H1 (cell line): Measurements from ENCODE around the gene DTL. TPM values are rescaled to one million over a fixed set of nuclear protein-coding genes. Genes with fewer than 3 reads are reported as not detected.

Source experiments
- CTCF ChIA-PET: fragments of 300-600 bp; sonication (Branson Sonifier 250); formaldehyde crosslinking; loops from one replicate; lab custom pipeline; 2021; ENCODE audit not compliant: partially characterized antibody; lab: Charles Lee
- POLR2A ChIA-PET: fragments of 300-600 bp; sonication (Branson Sonifier 250); formaldehyde crosslinking; loops from one replicate; lab custom pipeline; 2021; ENCODE audit warnings: inconsistent platforms; ENCODE audit not compliant: partially characterized antibody; lab: Charles Lee
- DNase-seq, 2 experiments: peaks; one replicate each; pipeline versions ENCODE4 v3.0.0 to v3.0.0-alpha.2; 2010 to 2022; ENCODE audit warnings: low spot score in 2 of 2, low read depth in 1 of 2, mixed read lengths in 1 of 2
- FAIRE-seq: peaks from 2 replicates; lab custom pipeline; 2011; peaks lifted over from hg19 to GRCh38; lab: Jason Lieb, UNC
- H2AFZ ChIP-seq: 2 replicates; pipeline ENCODE4 v1.8.1; 2012; ENCODE audit warnings: low read length, inconsistent platforms
- H2AK5ac ChIP-seq: 2 replicates; pipeline ENCODE4 v1.6.1; 2013; ENCODE audit warnings: low read depth, low read length
- H2BK120ac ChIP-seq: replicated peaks from 2 replicates; pipeline ENCODE3; 2013; ENCODE audit warnings: low read depth, low read length, inconsistent platforms
- H2BK12ac ChIP-seq: 2 replicates; pipeline ENCODE4 v1.6.1; 2013; ENCODE audit warnings: low read depth, low read length
- H2BK15ac ChIP-seq: 2 replicates; pipeline ENCODE4 v1.6.1; 2013; ENCODE audit warnings: low read length
- H2BK20ac ChIP-seq: 2 replicates; pipeline ENCODE4 v1.6.1; 2013; ENCODE audit warnings: low read length
- H2BK5ac ChIP-seq: 2 replicates; pipeline ENCODE4 v1.6.1; 2013; ENCODE audit warnings: low read depth, low read length
- H3K14ac ChIP-seq: 2 replicates; pipeline ENCODE4 v1.6.1; 2013; ENCODE audit warnings: inconsistent platforms; ENCODE audit not compliant: insufficient read length
- H3K18ac ChIP-seq: 2 replicates; pipeline ENCODE4 v1.6.1; 2013; ENCODE audit warnings: low read length; ENCODE audit errors: extremely low read depth
- H3K23ac ChIP-seq: 2 replicates; pipeline ENCODE4 v1.6.1; 2013; ENCODE audit warnings: inconsistent platforms; ENCODE audit not compliant: insufficient read length
- H3K23me2 ChIP-seq: 2 replicates; pipeline ENCODE4 v1.6.1; 2013; ENCODE audit warnings: low read depth, low read length
- H3K27ac ChIP-seq: 2 replicates; pipeline ENCODE4 v1.6.1; 2011; ENCODE audit warnings: low read depth, low read length, inconsistent platforms
- H3K27me3 ChIP-seq, 4 experiments: replicated peaks in 1 of 4; 1 replicate in 1 of 4; 2 replicates in 3 of 4; pipeline versions ENCODE4 v1.6.1 to v1.8.1; 2011 to 2013; ENCODE audit warnings: low read length in 3 of 4, mild to moderate bottlenecking in 3 of 4, inconsistent platforms in 2 of 4, mixed read lengths in 2 of 4, moderate library complexity in 1 of 4; ENCODE audit not compliant: control insufficient read depth in 3 of 4, insufficient read depth in 3 of 4; ENCODE audit errors: extremely low read depth in 1 of 4
- H3K36me3 ChIP-seq, 4 experiments: 2 replicates each; pipeline versions ENCODE4 v1.6.1 to v1.8.1; 2011 to 2013; ENCODE audit warnings: mild to moderate bottlenecking in 4 of 4, low read length in 3 of 4, moderate library complexity in 2 of 4, control low read depth in 1 of 4, inconsistent platforms in 1 of 4; ENCODE audit not compliant: insufficient read depth in 4 of 4, control insufficient read depth in 2 of 4
- H3K4ac ChIP-seq: replicated peaks from 2 replicates; pipeline ENCODE3; 2013; ENCODE audit warnings: low read length, low read depth, mixed read lengths, inconsistent platforms; ENCODE audit not compliant: insufficient read length
- H3K4me1 ChIP-seq, 4 experiments: replicated peaks in 1 of 4; 1 replicate in 1 of 4; 2 replicates in 3 of 4; pipeline versions ENCODE4 v1.6.1 to v1.8.1; 2011 to 2013; ENCODE audit warnings: low read length in 3 of 4, inconsistent platforms in 2 of 4, mixed read lengths in 1 of 4; ENCODE audit not compliant: insufficient read depth in 4 of 4, control insufficient read depth in 3 of 4
- H3K4me2 ChIP-seq, 2 experiments: 2 replicates each; pipeline versions ENCODE4 v1.6.1 to v1.8.1; 2011 to 2013; ENCODE audit warnings: low read depth in 2 of 2, low read length in 2 of 2, control low read depth in 1 of 2, inconsistent platforms in 1 of 2, mild to moderate bottlenecking in 1 of 2; ENCODE audit not compliant: insufficient read depth in 1 of 2
- H3K4me3 ChIP-seq, 4 experiments: fragments of 200-600, 300-600 bp in 1 of 4; sonication (generic), shearing (Covaris generic), sonication (Bioruptor Twin) in 1 of 4; 2 replicates each; pipeline versions ENCODE4 v1.5.1 to v1.8.1; 2011 to 2016; ENCODE audit warnings: low read length in 4 of 4, low read depth in 3 of 4, control low read depth in 2 of 4, inconsistent platforms in 2 of 4, mild to moderate bottlenecking in 2 of 4, mixed read lengths in 1 of 4, moderate library complexity in 1 of 4; ENCODE audit not compliant: insufficient read depth in 2 of 4; ENCODE audit errors: extremely low read depth in 1 of 4
- H3K56ac ChIP-seq: replicated peaks from 2 replicates; pipeline ENCODE3; 2013; ENCODE audit warnings: low read depth, mild to moderate bottlenecking, mixed read lengths, low read length, inconsistent platforms; ENCODE audit not compliant: insufficient read length
- H3K79me1 ChIP-seq: 2 replicates; pipeline ENCODE4 v1.6.1; 2013; ENCODE audit warnings: low read depth, low read length, control low read depth
- H3K79me2 ChIP-seq, 2 experiments: 2 replicates each; pipeline versions ENCODE4 v1.6.1 to v1.8.1; 2012 to 2013; ENCODE audit warnings: low read length in 2 of 2, mild to moderate bottlenecking in 2 of 2, inconsistent platforms in 1 of 2; ENCODE audit not compliant: insufficient read depth in 2 of 2, control insufficient read depth in 1 of 2
- H3K9ac ChIP-seq, 4 experiments: replicated peaks in 1 of 4; 1 replicate in 1 of 4; 2 replicates in 3 of 4; pipeline versions ENCODE4 v1.6.1 to v1.8.1; 2011 to 2013; ENCODE audit warnings: low read depth in 3 of 4, low read length in 3 of 4, control low read depth in 2 of 4, mild to moderate bottlenecking in 2 of 4, moderate library complexity in 2 of 4, inconsistent platforms in 1 of 4; ENCODE audit errors: extremely low read depth in 1 of 4
- H3K9me3 ChIP-seq, 2 experiments: 2 replicates each; pipeline versions ENCODE4 v1.6.1 to v1.8.1; 2012 to 2013; ENCODE audit warnings: mild to moderate bottlenecking in 2 of 2, moderate library complexity in 2 of 2, control low read depth in 1 of 2, inconsistent platforms in 1 of 2, low read depth in 1 of 2, low read length in 1 of 2, mixed read lengths in 1 of 2; ENCODE audit not compliant: insufficient read depth in 2 of 2
- H4K20me1 ChIP-seq, 2 experiments: replicated peaks in 1 of 2; 2 replicates each; pipeline versions ENCODE3 to v1.8.1; 2011 to 2013; ENCODE audit warnings: inconsistent platforms in 2 of 2, low read length in 2 of 2, mild to moderate bottlenecking in 1 of 2; ENCODE audit not compliant: insufficient read depth in 2 of 2, control insufficient read depth in 1 of 2
- H4K5ac ChIP-seq: 2 replicates; pipeline ENCODE4 v1.6.1; 2013; ENCODE audit warnings: low read length, low read depth, mixed read lengths, inconsistent platforms; ENCODE audit not compliant: insufficient read length
- H4K8ac ChIP-seq: 2 replicates; pipeline ENCODE4 v1.8.0; 2013; ENCODE audit warnings: mild to moderate bottlenecking, moderate library complexity, low read length, inconsistent platforms; ENCODE audit not compliant: insufficient read depth; ENCODE audit errors: extremely low read depth
- H4K91ac ChIP-seq: replicated peaks from 2 replicates; pipeline ENCODE3; 2013; ENCODE audit warnings: low read length, mixed read lengths, inconsistent platforms; ENCODE audit not compliant: insufficient read length
- ATF2 ChIP-seq: IDR thresholded peaks from 2 replicates; pipeline ENCODE4 v1.6.1; 2012; ENCODE audit warnings: low read length, inconsistent platforms
- BCL11A ChIP-seq, 2 experiments: IDR thresholded peaks; one replicate each; pipeline ENCODE4 v1.6.1; 2011; ENCODE audit warnings: low read depth in 2 of 2, low read length in 2 of 2, mild to moderate bottlenecking in 2 of 2
- EZH2 ChIP-seq: fragments of 200-600 bp; sonication (generic); IDR thresholded peaks from 2 replicates; pipeline ENCODE4 v1.7.1; 2012; ENCODE audit warnings: low read depth, mild to moderate bottlenecking, moderate library complexity, low read length, inconsistent platforms; ENCODE audit not compliant: severe bottlenecking
- JUND ChIP-seq: IDR thresholded peaks from 2 replicates; pipeline ENCODE4 v1.6.1; 2011; ENCODE audit warnings: mild to moderate bottlenecking, improper control_type of control experiment, low read length
- NRF1 ChIP-seq: IDR thresholded peaks from 2 replicates; pipeline ENCODE4 v1.6.1; 2011; ENCODE audit warnings: mild to moderate bottlenecking, low read depth, low read length, improper control_type of control experiment
- POU5F1 ChIP-seq: IDR thresholded peaks from 2 replicates; pipeline ENCODE4 v1.6.1; 2011; ENCODE audit warnings: low read depth, mild to moderate bottlenecking, low read length, moderate library complexity
- RAD21 ChIP-seq, 2 experiments: IDR thresholded peaks in 1 of 2; conservative IDR thresholded peaks in 1 of 2; 2 replicates each; pipeline ENCODE4 v1.6.1; 2011; ENCODE audit warnings: low read depth in 2 of 2, low read length in 2 of 2, improper control_type of control experiment in 1 of 2, inconsistent platforms in 1 of 2, mild to moderate bottlenecking in 1 of 2, moderate library complexity in 1 of 2
- RNF2 ChIP-seq: fragments of 200-900, 300-1000 bp; sonication (generic); IDR thresholded peaks from 2 replicates; pipeline ENCODE4 v1.7.1; 2016; ENCODE audit warnings: borderline replicate concordance, low read depth, mild to moderate bottlenecking, antibody characterized with exemption, low read length; ENCODE audit not compliant: poor library complexity, severe bottlenecking; ENCODE audit errors: missing control alignments
- TAF7 ChIP-seq: optimal IDR thresholded peaks from 2 replicates; pipeline ENCODE3; 2011; ENCODE audit warnings: low read depth, mild to moderate bottlenecking, inconsistent platforms, low read length, moderate library complexity, borderline replicate concordance
- WGBS, 2 experiments: shearing (Covaris generic) in 1 of 2; methylation state at CpG; one replicate each; pipeline versions ENCODE4 v1.1.6 to v1.1.7; 2013 to 2015; ENCODE audit warnings: low lambda C conversion rate in 2 of 2, mixed read lengths in 2 of 2, inconsistent platforms in 1 of 2, low coverage in 1 of 2, missing lambda C conversion rate in 1 of 2; ENCODE audit not compliant: insufficient replicate concordance in 2 of 2, insufficient coverage in 1 of 2, insufficient read length in 1 of 2; ENCODE audit errors: extremely low coverage in 1 of 2, missing lambda C conversion rate in 1 of 2; 5-methylcytosine and 5-hydroxymethylcytosine counted together
- polyA plus RNA-seq, 7 experiments: library from polyadenylated mRNA; depleted of rRNA in 3 of 7; stranded (reverse) in 5 of 7; unstranded in 2 of 7; fragments of >200 nt in 5 of 7; fragments of 200-250 nt in 2 of 7; gene quantifications; 1 replicate in 5 of 7; 2 replicates in 1 of 7; 4 replicates in 1 of 7; pipeline versions ENCODE4 v1.2.1 to v1.2.3, GENCODE V29; 2011 to 2013; ENCODE audit warnings: missing spikeins in 2 of 7, mixed read lengths in 2 of 7
- total RNA-seq: library from RNA; stranded (reverse); fragmentation: NEBNext Ultra II Directional; extraction: Animal tissue kit (Norgen Biotek cat#: 25700); gene quantifications from 2 replicates; pipeline ENCODE4 v1.2.1, GENCODE V29; 2021
- TF ChIP-seq, protein P1 (sequence below): IDR thresholded peaks from 2 replicates; pipeline ENCODE4 v1.6.1; 2011; ENCODE audit warnings: low read depth, mild to moderate bottlenecking, low read length; ENCODE audit not compliant: insufficient read depth

The DTL gene
- total and polyA plus RNA-seq, 2 of the 8 experiments (the other 6 are each of a cell fraction or from before 2014, with no cell fraction given): 36.0 to 46.9 TPM

- no peak overlapping the region for H3K27ac ChIP-seq
- ChIA-PET POLR2A (interaction anchor here (1.2 to 1.8 kb wide), 2 partner anchors 20 to 477 kb away, joined by 3 read pairs; partner anchors contain the start of gene ATF3), CTCF (interaction anchor here (1.1 to 1.5 kb wide), 3 partner anchors 15 to 324 kb away, joined by 3 to 4 read pairs (median 3); no protein-coding TSS in a partner anchor)
- no peak overlapping the region for H3K4me2 ChIP-seq
- H2AFZ ChIP-seq: no peak overlapping the region
- DNase-seq: no peak
- no peak overlapping the region for H3K18ac ChIP-seq
- 90% methylated on average over 1 of the region's 1 CpG; no CpG with 5 or more reads in 1 of the 2 experiments for WGBS, 2 experiments
- no peak overlapping the region for H2BK5ac ChIP-seq
- no peak overlapping the region for H3K9ac ChIP-seq
- peak overlapping the region; percentile 0; the same call in 1 of the 2 replicates for H2BK15ac ChIP-seq
- no peak overlapping the region for H2AK5ac ChIP-seq
- no peak overlapping the region for H4K8ac ChIP-seq
- H2BK12ac ChIP-seq: no peak overlapping the region
- H3K79me1 ChIP-seq: no peaks in the 10 kb centered on the region
- no peak overlapping the region for H3K23ac ChIP-seq
- no peak overlapping the region for H3K4me3 ChIP-seq
- H3K23me2 ChIP-seq: no peaks in the 10 kb centered on the region
- no peaks in the 10 kb centered on the region for H3K9me3 ChIP-seq
- H4K91ac ChIP-seq: no peak overlapping the region
- H3K4me1 ChIP-seq: peaks cover 0 to 6% (median under 1%) of the 10 kb centered on the region in 4 experiments; a peak in 2 of 7 replicates
- H2BK120ac ChIP-seq: no peak overlapping the region
- H3K4ac ChIP-seq: no peak overlapping the region
- H4K20me1 ChIP-seq: no peaks in the 10 kb centered on the region
- no peak for FAIRE-seq
- no peak overlapping the region for H3K14ac ChIP-seq
- H2BK20ac ChIP-seq: no peak overlapping the region
- no peaks in the 10 kb centered on the region for H3K27me3 ChIP-seq
- no peaks in the 10 kb centered on the region; a peak in 1 of 8 replicates for H3K36me3 ChIP-seq
- H3K79me2 ChIP-seq: no peaks in the 10 kb centered on the region
- no peak overlapping the region for H4K5ac ChIP-seq
- no peak overlapping the region for H3K56ac ChIP-seq
- no peak for TF ChIP-seq RNF2
- TF ChIP-seq EZH2: no peak
- TF ChIP-seq POU5F1: no peak
- TF ChIP-seq RAD21 (IDR thresholded peaks at IDR 0.05 in 1 of 2, conservative IDR thresholded peaks at IDR 0.05 in 1 of 2; ENCODE audit: low read depth in 2 of 2, low read length in 2 of 2): no peak
- TF ChIP-seq, protein P1, sequence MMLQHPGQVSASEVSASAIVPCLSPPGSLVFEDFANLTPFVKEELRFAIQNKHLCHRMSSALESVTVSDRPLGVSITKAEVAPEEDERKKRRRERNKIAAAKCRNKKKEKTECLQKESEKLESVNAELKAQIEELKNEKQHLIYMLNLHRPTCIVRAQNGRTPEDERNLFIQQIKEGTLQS: no peak
- TF ChIP-seq ATF2: no peak
- no peak for TF ChIP-seq NRF1
- no peak for TF ChIP-seq JUND
- no peak for TF ChIP-seq BCL11A (IDR thresholded peaks at IDR 0.05; ENCODE audit: low read depth in 2 of 2, low read length in 2 of 2)
- TF ChIP-seq TAF7: no peak
These were observed 96.5 kb downstream of the DTL start for GRCh38 chr1:212132025-212132424.
